ENCODE measurements around the gene RFK. TPM values are rescaled to one million over a fixed set of nuclear protein-coding genes. Genes with fewer than 3 reads are reported as not detected.
"Not testable (repeated sequence)": the region's sequence is repeated elsewhere in the genome, so short reads cannot be mapped to it uniquely, and the experiment has no call there.

Gene RFK
- polyA plus RNA-seq, 1 donor from 2014 or later = 131 TPM

DNA sequence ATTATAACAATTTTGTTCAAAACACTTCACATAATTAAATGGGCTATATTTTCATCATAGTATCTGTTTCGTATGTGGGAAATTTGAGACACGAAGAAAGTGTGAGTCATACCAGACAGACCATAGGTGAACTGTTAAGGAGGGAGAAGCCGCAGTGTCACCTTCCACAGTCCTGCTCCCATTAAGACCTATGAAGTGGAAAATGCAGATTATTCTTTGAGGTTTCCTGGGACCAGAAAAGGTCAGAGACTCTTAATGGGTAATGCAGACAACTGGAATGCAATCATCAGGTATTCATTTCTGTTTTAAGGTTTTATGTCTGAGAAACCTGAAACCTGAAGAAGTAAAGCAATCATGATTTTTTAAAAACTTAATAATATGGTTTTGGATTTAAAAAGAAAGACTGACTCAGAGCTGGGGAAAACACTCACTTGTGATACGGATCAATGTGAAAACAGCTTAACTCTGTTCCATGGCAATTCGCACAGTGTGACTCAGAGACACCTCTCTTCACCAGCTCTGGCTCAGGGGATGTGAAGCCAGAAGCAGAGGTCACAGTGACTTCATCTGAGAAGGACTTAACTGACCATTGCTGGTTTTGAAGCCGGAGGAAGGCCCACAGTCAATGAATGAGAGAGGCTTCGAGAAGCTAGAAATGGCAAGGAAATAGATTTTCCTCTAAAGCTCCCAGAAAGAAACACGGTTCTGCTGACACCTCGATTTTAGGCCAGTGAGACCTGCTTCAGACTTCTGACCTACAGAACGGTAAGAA, 47.5 kb upstream of the RFK start:
- no peaks in the 10 kb centered on the region for H3F3A ChIP-seq (ENCODE audit: insufficient read depth, low read length, poor library complexity, severe bottlenecking)
- H3K4me3 ChIP-seq (ENCODE audit: low read length) = no peak overlapping the region
- no peaks in the 10 kb centered on the region for H3K27me3 ChIP-seq (ENCODE audit: insufficient read depth, low read depth, low read length)
- TF ChIP-seq MXI1 (conservative IDR thresholded peaks at IDR 0.05; ENCODE audit: poor library complexity, severe bottlenecking) = no peak
- TF ChIP-seq, protein P1, sequence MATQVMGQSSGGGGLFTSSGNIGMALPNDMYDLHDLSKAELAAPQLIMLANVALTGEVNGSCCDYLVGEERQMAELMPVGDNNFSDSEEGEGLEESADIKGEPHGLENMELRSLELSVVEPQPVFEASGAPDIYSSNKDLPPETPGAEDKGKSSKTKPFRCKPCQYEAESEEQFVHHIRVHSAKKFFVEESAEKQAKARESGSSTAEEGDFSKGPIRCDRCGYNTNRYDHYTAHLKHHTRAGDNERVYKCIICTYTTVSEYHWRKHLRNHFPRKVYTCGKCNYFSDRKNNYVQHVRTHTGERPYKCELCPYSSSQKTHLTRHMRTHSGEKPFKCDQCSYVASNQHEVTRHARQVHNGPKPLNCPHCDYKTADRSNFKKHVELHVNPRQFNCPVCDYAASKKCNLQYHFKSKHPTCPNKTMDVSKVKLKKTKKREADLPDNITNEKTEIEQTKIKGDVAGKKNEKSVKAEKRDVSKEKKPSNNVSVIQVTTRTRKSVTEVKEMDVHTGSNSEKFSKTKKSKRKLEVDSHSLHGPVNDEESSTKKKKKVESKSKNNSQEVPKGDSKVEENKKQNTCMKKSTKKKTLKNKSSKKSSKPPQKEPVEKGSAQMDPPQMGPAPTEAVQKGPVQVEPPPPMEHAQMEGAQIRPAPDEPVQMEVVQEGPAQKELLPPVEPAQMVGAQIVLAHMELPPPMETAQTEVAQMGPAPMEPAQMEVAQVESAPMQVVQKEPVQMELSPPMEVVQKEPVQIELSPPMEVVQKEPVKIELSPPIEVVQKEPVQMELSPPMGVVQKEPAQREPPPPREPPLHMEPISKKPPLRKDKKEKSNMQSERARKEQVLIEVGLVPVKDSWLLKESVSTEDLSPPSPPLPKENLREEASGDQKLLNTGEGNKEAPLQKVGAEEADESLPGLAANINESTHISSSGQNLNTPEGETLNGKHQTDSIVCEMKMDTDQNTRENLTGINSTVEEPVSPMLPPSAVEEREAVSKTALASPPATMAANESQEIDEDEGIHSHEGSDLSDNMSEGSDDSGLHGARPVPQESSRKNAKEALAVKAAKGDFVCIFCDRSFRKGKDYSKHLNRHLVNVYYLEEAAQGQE (IDR thresholded peaks at IDR 0.05; ENCODE audit: borderline replicate concordance) = no peak
- no peaks in the 10 kb centered on the region for H3K9me2 ChIP-seq (ENCODE audit: insufficient read depth, low read length)
- H4K20me1 ChIP-seq (ENCODE audit: insufficient read depth) = no peaks in the 10 kb centered on the region
- H3K9ac ChIP-seq (ENCODE audit: low read length) = no peak overlapping the region
- H3K36me3 ChIP-seq (ENCODE audit: insufficient read depth, low read length) = no peaks in the 10 kb centered on the region
- no peak overlapping the region for H3K4me2 ChIP-seq (ENCODE audit: low read length)
- H2AFZ ChIP-seq (ENCODE audit: low read depth, low read length) = no peak overlapping the region
- H3K27ac ChIP-seq (ENCODE audit: low read length) = no peak overlapping the region
- H3K79me2 ChIP-seq (replicated peaks; ENCODE audit: insufficient read depth, low read length) = no peaks in the 10 kb centered on the region
- no peaks in the 10 kb centered on the region for H3K9me3 ChIP-seq (ENCODE audit: low read length)

DNA sequence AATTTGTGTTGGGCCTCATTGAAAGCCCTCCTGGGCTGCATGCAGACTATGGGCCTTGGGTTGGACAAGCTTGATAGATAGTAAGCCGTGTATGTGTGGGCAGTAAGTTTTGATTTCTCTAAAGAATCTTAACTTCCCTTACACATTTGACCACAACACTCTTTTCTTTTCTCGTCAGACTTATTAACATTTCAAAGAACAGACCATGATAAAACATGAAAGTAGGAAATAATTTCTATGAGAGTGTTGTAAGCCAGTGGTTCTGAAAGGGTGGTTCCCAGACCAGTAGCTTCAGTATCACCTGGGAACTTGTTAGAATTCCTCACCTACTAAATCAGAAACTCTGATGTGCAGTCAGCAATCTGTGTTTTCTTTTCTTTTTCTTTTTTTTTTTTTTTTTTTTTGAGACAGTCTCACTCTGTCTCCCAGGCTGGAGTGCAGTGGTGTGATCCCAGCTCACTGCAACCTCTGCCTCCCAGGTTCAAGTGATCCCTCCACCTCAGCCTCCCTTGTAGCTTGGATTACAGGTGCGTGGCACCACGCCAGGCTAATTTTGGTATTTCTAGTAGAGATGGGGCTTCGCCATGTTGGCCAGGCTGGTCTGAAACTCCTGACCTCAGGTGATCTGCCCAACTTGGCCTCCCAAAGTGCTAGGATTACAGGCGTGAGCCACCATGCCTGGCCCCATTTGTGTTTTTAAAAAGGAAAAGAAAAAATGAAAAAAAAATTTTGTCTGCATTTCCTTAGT, 44.8 kb upstream of the RFK start:
- TF ChIP-seq RAD21 (conservative IDR thresholded peaks at IDR 0.05) (no peak), EP300 (conservative IDR thresholded peaks at IDR 0.05; ENCODE audit: poor library complexity, severe bottlenecking) (no peak), TAF1 (IDR thresholded peaks at IDR 0.05; ENCODE audit: low read depth) (no peak), POLR2AphosphoS5 (IDR thresholded peaks at IDR 0.05) (no peak), EZH2 (IDR thresholded peaks at IDR 0.05; ENCODE audit: borderline replicate concordance, insufficient read depth, low read length, poor library complexity, severe bottlenecking) (no peak), SMC3 (conservative IDR thresholded peaks at IDR 0.05; ENCODE audit: poor library complexity) (no peak), MXI1 (conservative IDR thresholded peaks at IDR 0.05; ENCODE audit: poor library complexity, severe bottlenecking) (no peak)
- TF ChIP-seq, protein P2, sequence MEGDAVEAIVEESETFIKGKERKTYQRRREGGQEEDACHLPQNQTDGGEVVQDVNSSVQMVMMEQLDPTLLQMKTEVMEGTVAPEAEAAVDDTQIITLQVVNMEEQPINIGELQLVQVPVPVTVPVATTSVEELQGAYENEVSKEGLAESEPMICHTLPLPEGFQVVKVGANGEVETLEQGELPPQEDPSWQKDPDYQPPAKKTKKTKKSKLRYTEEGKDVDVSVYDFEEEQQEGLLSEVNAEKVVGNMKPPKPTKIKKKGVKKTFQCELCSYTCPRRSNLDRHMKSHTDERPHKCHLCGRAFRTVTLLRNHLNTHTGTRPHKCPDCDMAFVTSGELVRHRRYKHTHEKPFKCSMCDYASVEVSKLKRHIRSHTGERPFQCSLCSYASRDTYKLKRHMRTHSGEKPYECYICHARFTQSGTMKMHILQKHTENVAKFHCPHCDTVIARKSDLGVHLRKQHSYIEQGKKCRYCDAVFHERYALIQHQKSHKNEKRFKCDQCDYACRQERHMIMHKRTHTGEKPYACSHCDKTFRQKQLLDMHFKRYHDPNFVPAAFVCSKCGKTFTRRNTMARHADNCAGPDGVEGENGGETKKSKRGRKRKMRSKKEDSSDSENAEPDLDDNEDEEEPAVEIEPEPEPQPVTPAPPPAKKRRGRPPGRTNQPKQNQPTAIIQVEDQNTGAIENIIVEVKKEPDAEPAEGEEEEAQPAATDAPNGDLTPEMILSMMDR (IDR thresholded peaks at IDR 0.05; ENCODE audit: poor library complexity, severe bottlenecking) = no peak
- TF ChIP-seq, protein P1 (IDR thresholded peaks at IDR 0.05; ENCODE audit: borderline replicate concordance) = no peak
- no peak overlapping the region for H3K4me2 ChIP-seq (ENCODE audit: low read length)
- no peaks in the 10 kb centered on the region for H3K79me2 ChIP-seq (replicated peaks; ENCODE audit: insufficient read depth, low read length)
- no peaks in the 10 kb centered on the region for H3K9me3 ChIP-seq (ENCODE audit: low read length)
- H3K9ac ChIP-seq (ENCODE audit: low read length) = no peak overlapping the region
- no peaks in the 10 kb centered on the region for H3K36me3 ChIP-seq (ENCODE audit: insufficient read depth, low read length)
- no peaks in the 10 kb centered on the region for H3K27me3 ChIP-seq (ENCODE audit: insufficient read depth, low read depth, low read length)
- H4K20me1 ChIP-seq (ENCODE audit: insufficient read depth) = no peaks in the 10 kb centered on the region
- no peak overlapping the region for H3K27ac ChIP-seq (ENCODE audit: low read length)
- no peaks in the 10 kb centered on the region for H3K9me2 ChIP-seq (ENCODE audit: insufficient read depth, low read length)
- H3K4me3 ChIP-seq (ENCODE audit: low read length) = no peak overlapping the region
- no peak overlapping the region for H2AFZ ChIP-seq (ENCODE audit: low read depth, low read length)
- no peaks in the 10 kb centered on the region for H3F3A ChIP-seq (ENCODE audit: insufficient read depth, low read length, poor library complexity, severe bottlenecking)

DNA sequence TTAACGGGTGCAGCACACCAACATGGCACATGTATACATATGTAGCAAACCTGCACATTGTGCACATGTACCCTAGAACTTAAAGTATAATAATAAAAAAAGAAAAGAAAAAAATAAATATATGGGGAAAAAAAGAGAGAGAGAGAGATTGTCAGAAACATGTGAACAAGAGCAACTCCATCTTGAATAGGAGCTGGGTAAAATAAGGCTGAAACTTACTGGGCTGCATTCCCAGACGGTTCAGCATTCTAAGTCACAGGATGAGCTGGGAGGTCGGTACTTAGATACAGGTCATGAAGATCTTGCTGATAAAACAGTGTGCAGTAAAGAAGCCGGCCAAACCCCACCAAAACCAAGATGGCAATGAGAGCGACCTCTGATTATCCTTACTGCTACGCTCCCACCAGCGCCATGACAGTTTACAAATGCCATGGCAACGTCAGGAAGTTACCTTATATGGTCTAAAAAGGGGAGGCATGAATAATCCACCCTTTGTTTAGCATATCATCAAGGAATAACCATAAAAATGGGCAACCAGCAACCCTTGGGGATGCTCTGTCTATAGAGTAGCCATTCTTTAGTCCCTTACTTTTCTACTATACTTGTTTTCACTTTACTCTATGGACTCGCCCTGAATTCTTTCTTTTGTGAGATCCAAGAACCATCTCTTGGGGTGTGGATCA, 42.9 kb upstream of the RFK start:
- not testable (repeated sequence) for H3F3A ChIP-seq (ENCODE audit: insufficient read depth, low read length, poor library complexity, severe bottlenecking); H3K27me3 ChIP-seq (ENCODE audit: insufficient read depth, low read depth, low read length); H2AFZ ChIP-seq (ENCODE audit: low read depth, low read length); H4K20me1 ChIP-seq (ENCODE audit: insufficient read depth); H3K36me3 ChIP-seq (ENCODE audit: insufficient read depth, low read length); H3K9me2 ChIP-seq (ENCODE audit: insufficient read depth, low read length); H3K9ac ChIP-seq (ENCODE audit: low read length); H3K79me2 ChIP-seq (replicated peaks; ENCODE audit: insufficient read depth, low read length); H3K9me3 ChIP-seq (ENCODE audit: low read length); H3K27ac ChIP-seq (ENCODE audit: low read length); H3K4me3 ChIP-seq (ENCODE audit: low read length); H3K4me2 ChIP-seq (ENCODE audit: low read length)
